NB4 (cell line): ENCODE results near the gene CTAGE9.
A peak's percentile ranks its signal among the peaks of the same experiment; 100 is the strongest.

Experiments
- POLR2A ChIP-seq: IDR thresholded peaks from 2 replicates; pipeline ENCODE4 v1.6.1; 2011; ENCODE audit warnings: mild to moderate bottlenecking; ENCODE audit not compliant: insufficient read length; ENCODE audit errors: extremely low read depth
- TF ChIP-seq, protein P1 (sequence below): IDR thresholded peaks from 2 replicates; pipeline ENCODE4 v1.6.1; 2011; ENCODE audit warnings: low read depth, low read length
- TF ChIP-seq, protein P2 (sequence below): IDR thresholded peaks from one replicate; pipeline ENCODE4 v1.5.1; 2012; ENCODE audit warnings: low read depth, low read length

DNA sequence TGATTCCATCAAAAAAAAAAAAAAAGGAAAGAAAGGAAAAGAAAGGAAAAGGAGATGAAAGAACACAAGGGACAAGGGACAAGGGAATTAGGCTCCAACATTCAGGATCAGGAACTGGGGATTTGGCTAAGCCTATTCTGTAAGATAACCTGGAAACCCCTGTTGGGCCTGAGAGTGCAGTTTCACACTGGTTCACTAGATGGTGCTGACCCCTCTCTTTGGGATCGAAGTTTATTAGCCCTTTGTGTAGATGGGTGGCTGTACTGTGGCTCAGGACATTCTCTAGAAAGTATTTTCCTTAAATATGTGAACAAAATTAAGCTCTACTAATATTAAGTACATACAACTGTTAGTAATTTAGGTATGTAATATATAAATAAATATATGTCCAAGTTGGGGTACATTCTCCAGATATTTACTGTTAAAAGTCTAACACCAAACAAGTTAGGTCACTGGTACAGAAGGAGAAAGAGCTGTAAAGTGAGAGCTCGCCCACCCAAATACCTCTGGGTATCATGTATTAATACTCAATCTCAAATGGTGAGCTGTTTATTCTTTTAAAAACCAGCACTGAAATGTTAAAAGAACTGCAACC lies 15.9 kb downstream of the CTAGE9 start:
- TF ChIP-seq, protein P1, sequence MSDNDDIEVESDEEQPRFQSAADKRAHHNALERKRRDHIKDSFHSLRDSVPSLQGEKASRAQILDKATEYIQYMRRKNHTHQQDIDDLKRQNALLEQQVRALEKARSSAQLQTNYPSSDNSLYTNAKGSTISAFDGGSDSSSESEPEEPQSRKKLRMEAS = no peak; the same call in 1 of the 2 replicates
- TF ChIP-seq, protein P2, sequence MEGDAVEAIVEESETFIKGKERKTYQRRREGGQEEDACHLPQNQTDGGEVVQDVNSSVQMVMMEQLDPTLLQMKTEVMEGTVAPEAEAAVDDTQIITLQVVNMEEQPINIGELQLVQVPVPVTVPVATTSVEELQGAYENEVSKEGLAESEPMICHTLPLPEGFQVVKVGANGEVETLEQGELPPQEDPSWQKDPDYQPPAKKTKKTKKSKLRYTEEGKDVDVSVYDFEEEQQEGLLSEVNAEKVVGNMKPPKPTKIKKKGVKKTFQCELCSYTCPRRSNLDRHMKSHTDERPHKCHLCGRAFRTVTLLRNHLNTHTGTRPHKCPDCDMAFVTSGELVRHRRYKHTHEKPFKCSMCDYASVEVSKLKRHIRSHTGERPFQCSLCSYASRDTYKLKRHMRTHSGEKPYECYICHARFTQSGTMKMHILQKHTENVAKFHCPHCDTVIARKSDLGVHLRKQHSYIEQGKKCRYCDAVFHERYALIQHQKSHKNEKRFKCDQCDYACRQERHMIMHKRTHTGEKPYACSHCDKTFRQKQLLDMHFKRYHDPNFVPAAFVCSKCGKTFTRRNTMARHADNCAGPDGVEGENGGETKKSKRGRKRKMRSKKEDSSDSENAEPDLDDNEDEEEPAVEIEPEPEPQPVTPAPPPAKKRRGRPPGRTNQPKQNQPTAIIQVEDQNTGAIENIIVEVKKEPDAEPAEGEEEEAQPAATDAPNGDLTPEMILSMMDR = peak; percentile 87
- no peak for TF ChIP-seq POLR2A
